GM04503 (cell line): ENCODE data around the gene EIF4G2.

Experiments used
- DNase-seq: peaks from one replicate; pipeline ENCODE4 v3.0.0-alpha.2; 2012; ENCODE audit warnings: low read depth

The EIF4G2 gene

GRCh38 chr11:10808235-10808552 lies 532 bp downstream of the EIF4G2 start:
- no peak for DNase-seq

GRCh38 chr11:10807493-10808234 lies 1.1 kb downstream of the EIF4G2 start:
- peak; percentile 21 for DNase-seq

GRCh38 chr11:10806206-10806605 lies 2.5 kb downstream of the EIF4G2 start:
- DNase-seq = no peak

GRCh38 chr11:10805741-10806140 lies 3.0 kb downstream of the EIF4G2 start:
- DNase-seq = no peak

- no peak for DNase-seq
Measured at GRCh38 chr11:10803676-10804075, 5.0 kb downstream of the EIF4G2 start.

- DNase-seq = no peak
Measured at GRCh38 chr11:10800292-10800691, 8.4 kb downstream of the EIF4G2 start.

GRCh38 chr11:10798330-10798928 lies 10.3 kb downstream of the EIF4G2 start:
- DNase-seq = no peak

- DNase-seq = no peak
Measured at GRCh38 chr11:10797531-10797930, 11.2 kb downstream of the EIF4G2 start.

- DNase-seq = no peak
Measured at GRCh38 chr11:10797001-10797400, 11.7 kb downstream of the EIF4G2 start.

GRCh38 chr11:10796191-10796590 lies 12.5 kb downstream of the EIF4G2 start:
- DNase-seq = no peak

GRCh38 chr11:10793470-10794255 lies 15.1 kb downstream of the EIF4G2 start:
- DNase-seq = no peak

- no peak for DNase-seq
Measured at GRCh38 chr11:10792385-10793068, 16.2 kb downstream of the EIF4G2 start.

- no peak for DNase-seq
Measured at GRCh38 chr11:10786451-10786850, 22.3 kb downstream of the EIF4G2 start.

GRCh38 chr11:10785146-10785474 lies 23.6 kb downstream of the EIF4G2 start:
- DNase-seq = no peak

- no peak for DNase-seq
Measured at GRCh38 chr11:10784232-10785145, 24.2 kb downstream of the EIF4G2 start.

- no peak for DNase-seq
Measured at GRCh38 chr11:10780040-10780439, 28.7 kb downstream of the EIF4G2 start.

- no peak for DNase-seq
Measured at GRCh38 chr11:10779086-10779485, 29.6 kb downstream of the EIF4G2 start.

GRCh38 chr11:10778217-10778970 lies 30.3 kb downstream of the EIF4G2 start:
- peak; percentile 27 for DNase-seq

GRCh38 chr11:10777806-10778205 lies 30.9 kb downstream of the EIF4G2 start:
- no peak for DNase-seq

GRCh38 chr11:10777393-10777793 lies 31.3 kb downstream of the EIF4G2 start:
- DNase-seq = no peak

GRCh38 chr11:10774811-10775210 lies 33.9 kb downstream of the EIF4G2 start:
- no peak for DNase-seq
